ENCODE results near the gene TRAF3IP1.

GRCh38 chr2:238290091-238290509 is 30.2 kb upstream of the TRAF3IP1 start:
- TF ChIP-seq FOXM1 (IDR thresholded peaks at IDR 0.05; ENCODE audit: borderline replicate concordance) (no peak), SP1 (IDR thresholded peaks at IDR 0.05) (no peak), ARNT (IDR thresholded peaks at IDR 0.05) (no peak), ZNF384 (IDR thresholded peaks at IDR 0.05) (no peak), TARDBP (IDR thresholded peaks at IDR 0.05) (no peak), PKNOX1 (IDR thresholded peaks at IDR 0.05) (no peak), BHLHE40 (IDR thresholded peaks at IDR 0.05; ENCODE audit: borderline replicate concordance) (no peak), FOXA1 (IDR thresholded peaks at IDR 0.05) (no peak), LEF1 (IDR thresholded peaks at IDR 0.05; ENCODE audit: borderline replicate concordance) (no peak), FOXK2 (IDR thresholded peaks at IDR 0.05) (no peak), SUZ12 (IDR thresholded peaks at IDR 0.05) (no peak), ELF4 (IDR thresholded peaks at IDR 0.05) (no peak), NFRKB (IDR thresholded peaks at IDR 0.05) (no peak)
